GM18505 (cell line): ENCODE measurements around the gene ADORA2A.
"Not testable (repeated sequence)": the region's sequence is repeated elsewhere in the genome, so short reads cannot be mapped to it uniquely, and the experiment has no call there.

Experiments used
- ATAC-seq: cut with Tn5 transposase; IDR thresholded peaks from one replicate; pipeline ENCODE4 v1.9.1; 2021; ENCODE audit not compliant: unreplicated experiment
- POLR2A ChIP-seq: IDR thresholded peaks from 4 replicates; pipeline ENCODE4 v1.6.1; 2011; ENCODE audit warnings: borderline replicate concordance; ENCODE audit not compliant: insufficient read depth, insufficient read length; ENCODE audit errors: extremely low read depth

The ADORA2A gene

GRCh38 chr22:24466716-24467328 lies 39.4 kb downstream of the ADORA2A start:
- TF ChIP-seq POLR2A, result no peak
- no peak for ATAC-seq

DNA sequence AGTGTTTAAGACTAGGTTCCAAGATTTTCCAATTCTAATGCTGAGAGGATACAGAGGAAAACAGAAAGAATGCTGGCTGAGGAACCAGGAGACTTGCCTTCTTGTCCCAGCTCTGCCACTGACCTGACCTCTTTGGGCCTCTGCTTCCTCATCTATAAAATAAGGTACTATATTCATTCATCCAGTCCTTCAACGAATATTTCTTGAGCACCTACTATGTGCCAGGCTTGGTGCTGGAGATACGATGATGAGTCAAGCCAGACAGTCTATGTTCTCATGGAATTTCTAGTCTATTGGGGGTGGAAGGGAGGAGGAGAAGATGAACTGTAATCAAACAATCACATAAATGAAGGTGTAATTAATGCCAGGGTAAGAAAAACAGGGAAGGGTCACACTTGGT lies 39.9 kb downstream of the ADORA2A start:
- no peak for ATAC-seq
- no peak for TF ChIP-seq POLR2A

GRCh38 chr22:24471570-24471969 lies 44.2 kb downstream of the ADORA2A start:
- no peak for ATAC-seq
- TF ChIP-seq POLR2A, result no peak

GRCh38 chr22:24473284-24473683 lies 45.9 kb downstream of the ADORA2A start:
- no peak for ATAC-seq

DNA sequence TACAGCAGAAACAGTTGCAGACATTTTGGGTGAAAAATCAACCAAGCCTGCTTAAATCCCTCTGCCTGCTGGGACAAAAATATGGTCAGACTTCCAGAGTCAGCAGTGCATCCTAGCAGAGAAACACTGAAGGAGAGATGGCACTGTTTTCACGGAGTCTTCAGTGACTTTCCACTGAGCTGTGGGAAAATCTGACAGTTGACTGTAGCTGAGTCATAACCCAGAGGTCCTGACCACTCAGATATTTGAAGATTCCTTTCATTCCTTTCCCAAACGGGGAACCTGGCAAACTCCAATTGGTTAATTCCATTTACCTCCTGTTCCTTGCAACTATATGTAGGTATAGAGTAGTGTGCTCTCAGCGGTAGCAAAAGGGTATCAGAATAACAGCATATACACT lies 46.8 kb downstream of the ADORA2A start:
- TF ChIP-seq POLR2A, result no peak
- ATAC-seq, result no peak

More at GRCh38 chr22:24473284-24473683, 45.9 kb downstream of the ADORA2A start:
- no peak for TF ChIP-seq POLR2A

DNA sequence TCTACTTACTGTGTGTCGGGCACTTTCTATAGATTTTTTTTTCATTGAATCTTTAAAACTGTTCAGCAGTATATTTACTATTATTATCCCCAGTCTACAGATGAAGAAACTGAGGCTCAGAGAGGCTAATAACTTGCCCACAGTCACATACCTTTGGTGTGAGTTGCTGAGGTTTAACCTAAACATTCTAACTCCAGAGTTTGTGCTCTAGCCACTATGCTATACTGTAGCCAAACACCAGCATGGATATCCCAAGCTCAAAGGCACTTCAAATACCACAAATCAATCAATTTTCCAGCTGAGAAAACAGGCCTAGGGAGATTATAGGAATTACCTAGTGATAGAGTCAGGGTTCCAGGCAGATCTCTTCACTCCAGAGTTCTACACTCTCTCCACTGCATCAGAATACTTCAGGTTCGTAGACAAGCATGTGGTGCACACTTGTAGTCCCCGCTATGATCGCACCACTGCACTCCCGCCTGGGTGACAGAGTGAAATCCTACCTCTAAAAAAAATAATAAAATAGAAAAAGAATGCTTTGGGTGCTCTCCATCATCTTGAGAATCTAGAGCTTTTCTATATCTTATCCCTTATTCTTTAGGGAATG lies 47.4 kb downstream of the ADORA2A start:
- no peak for ATAC-seq
- TF ChIP-seq POLR2A, result no peak

GRCh38 chr22:24481641-24482040 lies 54.2 kb downstream of the ADORA2A start:
- no peak for ATAC-seq

GRCh38 chr22:24482575-24482974 lies 55.2 kb downstream of the ADORA2A start:
- no peak for ATAC-seq
- TF ChIP-seq POLR2A, result no peak

More at GRCh38 chr22:24481641-24482040, 54.2 kb downstream of the ADORA2A start:
- no peak for TF ChIP-seq POLR2A

- no peak for TF ChIP-seq POLR2A
- no peak for ATAC-seq
Observed at GRCh38 chr22:24482998-24483397, 55.6 kb downstream of the ADORA2A start.

GRCh38 chr22:24483976-24484545 lies 56.7 kb downstream of the ADORA2A start:
- no peak for ATAC-seq
- TF ChIP-seq POLR2A, result no peak

GRCh38 chr22:24485170-24485569 lies 57.8 kb downstream of the ADORA2A start:
- TF ChIP-seq POLR2A, result no peak
- ATAC-seq, result no peak

GRCh38 chr22:24485608-24486007 lies 58.2 kb downstream of the ADORA2A start:
- ATAC-seq, result no peak
- TF ChIP-seq POLR2A, result no peak

- no peak for TF ChIP-seq POLR2A
- no peak for ATAC-seq
Observed at GRCh38 chr22:24486501-24486921, 59.1 kb downstream of the ADORA2A start.

DNA sequence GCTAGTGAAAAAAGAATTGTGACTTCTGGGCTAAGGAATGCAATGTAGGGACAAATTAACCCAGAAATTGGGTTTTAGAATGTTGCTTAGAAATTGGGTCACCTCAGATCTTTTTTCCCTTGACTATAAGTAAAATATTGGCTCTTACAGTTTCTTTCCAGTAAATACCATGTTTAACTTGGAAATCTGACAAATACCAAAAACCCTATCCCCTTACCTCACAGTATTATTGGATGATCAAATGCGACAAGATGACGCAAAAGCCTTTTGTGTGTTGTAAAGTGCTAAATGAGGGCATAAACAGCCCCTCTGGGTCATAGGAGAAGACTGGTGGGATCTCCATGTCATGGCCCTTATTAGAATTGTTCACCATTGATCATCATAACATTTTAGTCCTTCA lies 61.6 kb downstream of the ADORA2A start:
- no peak for ATAC-seq
- no peak for TF ChIP-seq POLR2A

DNA sequence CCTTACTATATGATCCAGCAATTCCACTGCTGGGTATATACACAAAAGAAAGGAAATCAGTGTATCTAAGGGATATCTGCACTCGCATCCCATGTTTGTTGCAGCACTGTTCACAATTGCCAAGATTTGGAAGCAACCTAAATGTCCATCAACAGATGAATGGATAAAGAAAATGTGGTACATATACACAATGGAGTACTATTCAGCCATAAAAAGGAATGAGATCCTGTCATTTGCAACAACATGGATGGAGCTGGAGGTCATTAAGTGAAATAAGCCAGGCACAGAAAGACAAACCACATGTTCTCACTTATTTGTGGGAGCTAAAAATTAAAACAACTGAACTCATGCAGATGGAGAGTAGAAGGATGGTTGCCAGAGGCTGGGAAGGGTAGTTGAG lies 62.0 kb downstream of the ADORA2A start:
- not testable (repeated sequence) for ATAC-seq
